Measurements from ENCODE around the gene IFITM2.
A peak's percentile ranks its signal among the peaks of the same experiment; 100 is the strongest.
"Not testable (repeated sequence)": the region's sequence is repeated elsewhere in the genome, so short reads cannot be mapped to it uniquely, and the experiment has no call there.

IFITM2 gene

DNA sequence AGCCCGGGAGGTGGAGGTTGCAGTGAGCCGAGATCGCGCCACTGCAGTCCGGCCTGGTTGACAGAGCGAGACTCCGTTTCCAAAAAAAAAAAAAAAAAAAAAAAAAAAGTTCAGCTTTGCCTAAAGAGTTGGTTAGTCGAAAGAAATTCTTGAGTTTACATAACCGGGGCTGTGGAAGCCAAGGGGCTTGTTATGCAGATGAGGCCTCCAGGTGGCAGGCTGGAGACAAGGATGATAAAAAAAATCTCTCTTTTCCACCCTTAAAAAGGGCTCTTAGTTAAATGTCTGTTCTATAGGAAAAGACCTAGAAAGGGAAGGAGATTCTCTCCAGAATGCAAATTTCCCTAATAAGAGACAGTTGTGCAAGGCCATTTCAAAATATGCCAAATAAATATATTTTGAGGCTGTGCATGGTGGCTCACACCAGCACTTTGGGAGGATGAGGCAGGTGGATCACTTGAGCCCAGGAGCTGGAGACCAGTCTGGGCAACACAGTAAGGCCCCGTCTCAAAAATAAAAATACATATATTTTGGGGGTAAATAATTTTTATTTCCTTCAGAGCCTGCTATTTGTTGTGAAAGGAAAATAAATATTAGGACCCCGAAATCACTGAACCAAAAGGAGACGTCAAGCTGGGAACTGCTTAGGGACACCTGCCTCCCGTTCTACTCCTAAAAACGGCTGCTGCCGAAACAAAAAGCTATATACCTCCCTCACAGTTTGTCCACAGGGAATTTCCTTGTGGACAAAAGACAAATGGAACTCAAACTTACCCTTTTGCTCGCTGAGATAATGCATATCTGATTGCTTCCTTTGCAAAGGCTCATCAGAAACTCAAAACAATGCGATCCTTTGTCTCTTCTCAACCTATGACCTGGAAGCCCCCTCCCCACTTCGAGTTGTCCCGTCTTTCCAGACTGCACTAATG is 2.4 kb upstream of the IFITM2 start:
- peaks cover 43% of the 10 kb centered on the region for H3K27me3 Mint-ChIP-seq
- intact Hi-C loops (cut with micrococcal nuclease), result loop anchor here (5.0 to 10.0 kb wide), 2 partner anchors 33 to 50 kb away; no protein-coding TSS in a partner anchor
- H3K4me3 Mint-ChIP-seq, result no peak overlapping the region
- H3K9me3 Mint-ChIP-seq, result no peaks in the 10 kb centered on the region
- H3K27ac Mint-ChIP-seq, result no peak overlapping the region
- peaks cover 39% of the 10 kb centered on the region for H3K4me1 Mint-ChIP-seq (ENCODE audit: low read depth)
- H3K36me3 Mint-ChIP-seq (ENCODE audit: low read depth), result peaks cover 9% of the 10 kb centered on the region

DNA sequence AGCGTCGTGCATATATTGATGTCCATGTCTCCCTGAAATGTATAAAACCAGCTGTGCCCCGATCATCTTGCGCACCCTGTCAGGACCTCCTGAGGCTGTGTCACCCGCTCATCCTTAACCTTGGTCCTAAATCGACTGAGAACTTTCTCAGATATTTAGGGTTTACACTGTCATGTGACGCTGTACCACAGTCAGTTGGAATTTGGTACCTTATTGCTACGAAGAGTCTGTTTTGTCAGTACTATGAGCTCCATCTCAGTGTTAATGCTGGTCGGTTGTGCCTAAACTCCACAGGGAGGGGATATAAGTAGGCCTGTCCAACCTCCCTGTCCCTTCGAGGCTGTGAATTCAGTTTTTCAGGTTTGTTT is 1.8 kb upstream of the IFITM2 start:
- Mint-ChIP-seq H3K9me3 (no peaks in the 10 kb centered on the region), H3K4me1 (ENCODE audit: low read depth) (peaks cover 35% of the 10 kb centered on the region), H3K4me3 (no peak overlapping the region), H3K36me3 (ENCODE audit: low read depth) (peaks cover 9% of the 10 kb centered on the region), H3K27me3 (peaks cover 36% of the 10 kb centered on the region), H3K27ac (no peak overlapping the region)
- intact Hi-C loops (cut with micrococcal nuclease), result loop anchor here (5.0 to 10.0 kb wide), 2 partner anchors 34 to 51 kb away; no protein-coding TSS in a partner anchor

DNA sequence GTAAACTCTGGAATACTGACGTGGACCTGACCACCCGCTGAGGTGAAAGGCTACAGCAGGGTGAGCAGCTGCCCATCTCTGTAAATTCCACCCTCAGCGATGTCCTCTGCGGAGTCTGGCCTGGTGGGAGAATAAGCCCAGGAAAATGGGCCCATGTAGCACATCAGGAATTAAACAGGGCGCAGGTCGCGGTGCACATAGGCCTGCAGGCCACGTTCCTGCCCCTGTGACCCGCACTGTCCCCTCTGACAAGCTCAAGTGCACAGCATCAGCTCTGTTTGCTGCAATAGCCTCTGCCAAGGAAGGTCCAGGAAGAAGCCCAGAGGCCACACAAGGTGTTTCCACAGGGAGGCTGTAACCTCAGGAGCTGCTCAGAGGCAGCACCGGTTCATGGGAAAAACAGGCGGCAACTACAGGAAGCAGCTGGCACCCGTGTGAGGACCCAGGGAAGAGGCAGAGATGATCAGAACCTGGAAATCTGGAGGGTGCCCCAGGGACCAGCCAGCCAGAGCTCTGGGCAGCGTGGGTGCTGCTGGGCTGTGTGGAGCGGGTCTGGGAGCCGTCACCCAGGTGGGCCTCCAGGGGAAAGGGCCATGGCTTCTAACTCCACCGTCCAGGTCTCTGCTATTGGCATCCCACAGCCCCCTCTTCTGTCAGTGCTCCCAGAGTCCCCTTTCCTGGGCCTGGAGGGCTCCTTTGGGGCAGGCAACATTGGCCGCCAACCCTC is 808 bp upstream of the IFITM2 start:
- intact Hi-C loops (cut with micrococcal nuclease), result loop anchor here (5.0 to 10.0 kb wide), 2 partner anchors 35 to 52 kb away; no protein-coding TSS in a partner anchor
- H3K36me3 Mint-ChIP-seq (ENCODE audit: low read depth), result peaks cover 9% of the 10 kb centered on the region
- peaks cover 38% of the 10 kb centered on the region for H3K4me1 Mint-ChIP-seq (ENCODE audit: low read depth)
- H3K27me3 Mint-ChIP-seq, result peaks cover 33% of the 10 kb centered on the region
- no peak overlapping the region for H3K4me3 Mint-ChIP-seq
- no peaks in the 10 kb centered on the region for H3K9me3 Mint-ChIP-seq
- no peak overlapping the region for H3K27ac Mint-ChIP-seq

DNA sequence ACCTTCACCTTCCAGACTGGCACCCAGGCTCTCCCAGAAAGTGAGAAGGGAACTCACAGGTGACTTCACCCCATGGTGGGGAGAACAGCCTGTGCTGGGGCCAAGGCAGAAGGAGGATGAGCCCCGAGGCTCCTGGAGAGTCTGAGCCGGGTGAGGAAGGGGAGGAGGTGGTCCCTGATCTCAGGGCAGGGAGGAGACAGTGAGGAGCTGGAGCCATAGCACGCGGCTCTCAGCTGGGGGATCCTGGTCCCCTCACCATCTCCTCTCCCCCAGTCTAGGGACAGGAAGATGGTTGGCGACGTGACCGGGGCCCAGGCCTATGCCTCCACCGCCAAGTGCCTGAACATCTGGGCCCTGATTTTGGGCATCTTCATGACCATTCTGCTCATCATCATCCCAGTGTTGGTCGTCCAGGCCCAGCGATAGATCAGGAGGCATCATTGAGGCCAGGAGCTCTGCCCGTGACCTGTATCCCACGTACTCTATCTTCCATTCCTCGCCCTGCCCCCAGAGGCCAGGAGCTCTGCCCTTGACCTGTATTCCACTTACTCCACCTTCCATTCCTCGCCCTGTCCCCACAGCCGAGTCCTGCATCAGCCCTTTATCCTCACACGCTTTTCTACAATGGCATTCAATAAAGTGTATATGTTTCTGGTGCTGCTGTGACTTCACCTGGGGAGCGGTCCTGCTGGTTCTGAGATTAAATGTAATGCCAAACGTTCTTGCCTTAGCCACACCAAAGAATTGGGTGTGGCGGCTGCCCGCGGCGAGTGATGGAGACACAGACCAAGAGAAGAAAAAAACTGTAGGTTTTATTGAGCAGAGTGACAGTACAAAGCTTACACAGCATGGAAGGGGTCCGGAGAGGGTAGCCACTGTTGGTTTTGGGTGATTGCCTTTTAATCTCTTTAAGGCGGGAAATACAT is 1.4 kb downstream of the IFITM2 start:
- Mint-ChIP-seq H3K4me3 (peak overlapping the region; percentile 88), H3K4me1 (ENCODE audit: low read depth) (peaks cover 41% of the 10 kb centered on the region), H3K27me3 (peaks cover 31% of the 10 kb centered on the region), H3K27ac (peak overlapping the region; percentile 84)
- H3K9me3 Mint-ChIP-seq; H3K36me3 Mint-ChIP-seq (ENCODE audit: low read depth): not testable (repeated sequence)
- intact Hi-C loops (cut with micrococcal nuclease), result loop anchor here (5.0 to 10.0 kb wide), 2 partner anchors 37 to 54 kb away; no protein-coding TSS in a partner anchor

DNA sequence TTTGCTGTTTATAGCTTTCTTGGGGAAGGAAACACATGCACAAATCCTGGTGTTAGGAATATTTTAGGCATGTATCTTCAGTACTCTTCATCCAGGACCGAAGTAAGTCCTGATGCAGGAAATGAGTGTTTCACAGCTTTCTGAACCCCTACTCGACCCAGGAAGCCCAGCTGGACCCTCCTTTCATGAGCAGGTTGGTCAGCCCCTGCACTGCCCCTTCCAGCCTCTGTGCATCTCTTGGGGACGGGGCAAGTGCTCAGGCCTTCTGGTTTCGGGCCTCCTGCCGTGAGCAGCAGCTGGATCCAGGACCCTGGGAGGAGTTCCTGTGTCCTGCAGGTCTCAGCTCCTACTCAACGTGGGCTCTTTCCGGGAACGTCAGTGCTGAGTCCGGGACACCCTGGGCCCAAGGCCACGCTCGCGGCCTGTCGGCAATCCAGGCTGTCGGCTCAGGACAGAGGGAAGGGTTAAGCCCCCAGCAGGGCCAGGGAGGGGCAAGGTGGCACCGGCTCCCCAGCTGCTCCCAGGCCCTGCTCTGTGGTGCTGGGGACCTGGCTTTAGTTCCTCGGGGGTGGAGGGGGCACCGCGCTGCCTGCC is 2.5 kb downstream of the IFITM2 start:
- not testable (repeated sequence) for H3K4me3 Mint-ChIP-seq; H3K27ac Mint-ChIP-seq; H3K9me3 Mint-ChIP-seq; H3K36me3 Mint-ChIP-seq (ENCODE audit: low read depth)
- Mint-ChIP-seq H3K27me3 (peaks cover 38% of the 10 kb centered on the region), H3K4me1 (ENCODE audit: low read depth) (peaks cover 47% of the 10 kb centered on the region)
- intact Hi-C loops (cut with micrococcal nuclease), result loop anchor here (5.0 to 10.0 kb wide), 3 partner anchors 38 to 55 kb away; no protein-coding TSS in a partner anchor

DNA sequence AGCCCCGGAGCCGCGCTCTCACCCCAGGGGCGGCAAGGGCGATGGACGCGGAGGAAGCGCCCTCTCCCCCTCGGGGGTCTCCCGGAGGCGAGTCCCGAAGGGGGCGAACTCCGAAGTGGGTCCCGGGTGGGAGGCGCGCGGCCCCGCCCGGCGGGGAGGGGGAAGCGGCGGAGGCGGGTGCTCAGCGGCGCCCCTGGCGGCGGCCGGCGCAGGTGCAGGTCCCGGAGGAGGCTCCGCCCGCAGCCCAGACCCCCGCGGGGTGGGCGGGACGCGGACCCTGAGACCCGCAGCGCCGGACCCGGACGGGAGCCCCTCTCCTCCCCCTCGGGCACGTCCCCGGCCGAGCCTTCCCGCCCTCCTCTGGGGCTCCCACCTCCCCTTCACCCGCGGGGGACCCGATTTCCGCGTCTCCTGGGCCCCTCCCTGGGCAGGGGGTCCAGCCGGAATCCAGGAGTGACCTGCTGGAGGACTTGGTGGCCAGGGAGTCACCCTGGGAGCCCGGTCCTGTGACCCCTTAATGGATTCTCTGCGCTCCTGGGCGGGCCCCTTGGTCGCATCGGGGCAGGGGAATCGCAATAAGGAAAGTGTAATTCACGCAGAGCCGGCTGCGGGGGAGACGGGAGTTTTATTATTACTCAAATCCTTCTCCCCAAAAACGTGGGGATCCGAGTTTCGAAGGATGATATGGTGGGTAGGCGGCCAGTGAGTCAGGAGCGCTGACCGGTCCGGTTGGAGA is 3.6 kb downstream of the IFITM2 start:
- H3K4me1 Mint-ChIP-seq (ENCODE audit: low read depth), result peaks cover 47% of the 10 kb centered on the region

DNA sequence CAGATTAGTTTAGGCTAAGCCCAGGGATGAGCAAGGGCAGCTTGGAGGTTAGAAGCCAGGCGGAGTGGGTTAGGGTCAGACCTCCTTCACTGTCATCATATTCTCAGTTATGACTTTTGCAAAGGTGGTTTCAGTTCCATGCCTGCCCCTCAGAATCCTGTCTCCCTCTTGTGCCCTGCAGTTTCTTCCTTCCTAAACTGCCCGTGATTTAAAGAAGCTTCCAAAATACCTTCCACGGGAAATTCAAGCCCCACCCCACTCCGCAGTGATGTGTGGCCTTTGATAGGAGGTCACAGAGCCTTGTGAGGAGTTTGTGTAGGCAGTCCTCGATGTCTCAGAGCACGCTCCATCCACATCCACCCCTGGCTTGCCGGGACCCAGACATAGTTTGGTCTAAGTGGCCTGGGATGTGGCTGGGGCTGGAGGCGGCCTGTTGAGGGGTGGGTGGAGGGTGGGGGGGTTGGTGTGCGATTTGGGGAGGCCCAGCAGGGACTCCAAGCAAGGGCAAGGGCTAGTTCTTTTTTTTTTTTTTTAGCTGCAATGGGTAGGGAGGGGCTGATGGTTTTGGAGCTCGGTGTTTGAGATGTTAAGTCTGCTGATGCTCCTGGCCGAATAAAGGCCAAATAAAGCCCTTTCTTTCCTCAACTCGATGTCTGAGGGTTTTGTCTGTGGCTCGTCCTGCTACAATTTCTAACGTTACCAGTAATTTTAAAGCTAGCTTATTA is 4.6 kb downstream of the IFITM2 start:
- H3K4me1 Mint-ChIP-seq (ENCODE audit: low read depth), result peaks cover 47% of the 10 kb centered on the region
- no peak overlapping the region for H3K27ac Mint-ChIP-seq
- peak overlapping the region; percentile 35 for H3K4me3 Mint-ChIP-seq
- intact Hi-C loops (cut with micrococcal nuclease), result loop anchor here (5.0 kb wide), 1 partner anchor 40 kb away; no protein-coding TSS in a partner anchor
- no peaks in the 10 kb centered on the region for H3K9me3 Mint-ChIP-seq
- peaks cover 9% of the 10 kb centered on the region for H3K36me3 Mint-ChIP-seq (ENCODE audit: low read depth)
- peaks cover 56% of the 10 kb centered on the region for H3K27me3 Mint-ChIP-seq

More for the DNA sequence above, 3.6 kb downstream of the IFITM2 start:
- intact Hi-C loops (cut with micrococcal nuclease), result loop anchor here (5.0 kb wide), 1 partner anchor 41 kb away; no protein-coding TSS in a partner anchor
- H3K36me3 Mint-ChIP-seq (ENCODE audit: low read depth); H3K4me3 Mint-ChIP-seq; H3K27ac Mint-ChIP-seq; H3K9me3 Mint-ChIP-seq: not testable (repeated sequence)
- H3K27me3 Mint-ChIP-seq, result peaks cover 45% of the 10 kb centered on the region

DNA sequence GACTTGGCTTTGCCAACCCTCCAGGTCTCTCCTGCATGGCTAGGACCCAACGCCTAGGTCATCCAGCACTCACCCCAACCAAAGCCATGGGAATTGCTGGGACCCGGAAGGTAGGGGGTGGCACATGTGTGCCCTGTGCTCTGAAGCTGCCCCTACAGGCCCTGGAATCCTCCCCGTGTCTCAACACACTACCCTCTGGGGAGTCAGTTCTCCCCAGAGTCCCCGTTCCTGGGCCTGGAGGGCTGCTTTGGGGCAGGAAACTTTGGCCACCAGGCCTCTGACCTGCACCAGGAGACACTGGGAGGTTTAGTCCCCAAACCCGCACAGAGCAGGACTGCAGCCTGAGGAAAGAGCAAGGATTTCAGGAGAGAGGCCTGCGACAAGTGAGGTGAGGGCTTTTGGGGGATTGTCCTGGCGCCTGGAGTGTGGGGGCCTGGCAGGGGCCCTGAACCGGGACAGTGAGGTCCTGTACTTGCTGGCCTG is 5.7 kb downstream of the IFITM2 start:
- Mint-ChIP-seq H3K27me3 (peaks cover 61% of the 10 kb centered on the region), H3K4me1 (ENCODE audit: low read depth) (peaks cover 42% of the 10 kb centered on the region), H3K9me3 (no peaks in the 10 kb centered on the region), H3K36me3 (ENCODE audit: low read depth) (peaks cover 3% of the 10 kb centered on the region), H3K27ac (no peak overlapping the region), H3K4me3 (no peak overlapping the region)
- intact Hi-C loops (cut with micrococcal nuclease), result loop anchor here (5.0 kb wide), 1 partner anchor 39 kb away; no protein-coding TSS in a partner anchor

DNA sequence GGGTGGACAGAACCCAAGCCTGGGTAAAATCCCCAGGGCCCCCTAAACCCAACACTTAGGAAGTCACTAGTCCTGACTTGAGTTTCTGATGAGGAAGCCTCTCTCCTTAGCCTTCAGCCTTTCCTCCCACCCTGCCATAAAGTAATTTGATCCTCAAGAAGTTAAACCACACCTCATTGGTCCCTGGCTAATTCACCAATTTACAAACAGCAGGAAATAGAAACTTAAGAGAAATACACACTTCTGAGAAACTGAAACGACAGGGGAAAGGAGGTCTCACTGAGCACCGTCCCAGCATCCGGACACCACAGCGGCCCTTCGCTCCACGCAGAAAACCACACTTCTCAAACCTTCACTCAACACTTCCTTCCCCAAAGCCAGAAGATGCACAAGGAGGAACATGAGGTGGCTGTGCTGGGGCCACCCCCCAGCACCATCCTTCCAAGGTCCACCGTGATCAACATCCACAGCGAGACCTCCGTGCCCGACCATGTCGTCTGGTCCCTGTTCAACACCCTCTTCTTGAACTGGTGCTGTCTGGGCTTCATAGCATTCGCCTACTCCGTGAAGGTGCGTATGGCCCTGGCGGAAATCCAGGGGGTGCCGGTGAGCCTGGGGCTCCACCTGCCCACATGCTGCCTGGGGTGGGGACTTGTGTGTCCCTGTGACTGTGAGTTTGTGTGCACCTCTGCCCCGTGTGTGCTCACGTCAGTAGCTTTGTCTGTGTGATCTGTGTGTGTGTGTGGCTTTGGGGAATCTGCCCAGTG is 6.4 kb downstream of the IFITM2 start, which contains the start of gene IFITM1:
Gene IFITM1 (plus strand): TSS at position 254 of the 767 bp plus-strand sequence. CDS start 131 bp downstream, at position 385.
- H3K27ac Mint-ChIP-seq, result no peak within 1 kb of the TSS
- H3K4me3 Mint-ChIP-seq, result no peak within 1 kb of the TSS
- peaks cover 35% of the 10 kb centered on the region for H3K4me1 Mint-ChIP-seq (ENCODE audit: low read depth)
- intact Hi-C loops (cut with micrococcal nuclease), result loop anchor here (5.0 kb wide), 1 partner anchor 38 kb away; no protein-coding TSS in a partner anchor
- peaks cover 58% of the 10 kb centered on the region for H3K27me3 Mint-ChIP-seq
- no peaks in the 10 kb centered on the region for H3K36me3 Mint-ChIP-seq (ENCODE audit: low read depth)
- H3K9me3 Mint-ChIP-seq, result no peaks in the 10 kb centered on the region

DNA sequence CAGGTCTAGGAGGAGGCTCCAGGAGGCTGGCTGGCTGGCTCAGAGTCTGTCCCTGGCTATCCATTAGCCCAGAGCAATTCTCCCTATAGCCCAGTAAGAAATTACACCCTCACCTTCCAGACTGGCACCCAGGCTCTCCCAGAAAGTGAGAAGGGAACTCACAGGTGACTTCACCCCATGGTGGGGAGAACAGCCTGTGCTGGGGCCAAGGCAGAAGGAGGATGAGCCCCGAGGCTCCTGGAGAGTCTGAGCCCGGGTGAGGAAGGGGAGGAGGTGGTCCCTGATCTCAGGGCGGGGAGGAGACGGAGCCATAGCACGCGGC is 6.9 kb downstream of the IFITM2 start:
- H3K4me3 Mint-ChIP-seq; H3K27ac Mint-ChIP-seq; H3K9me3 Mint-ChIP-seq; H3K36me3 Mint-ChIP-seq (ENCODE audit: low read depth): not testable (repeated sequence)
- H3K4me1 Mint-ChIP-seq (ENCODE audit: low read depth), result peaks cover 32% of the 10 kb centered on the region
- intact Hi-C loops (cut with micrococcal nuclease), result loop anchor here (5.0 kb wide), 1 partner anchor 38 kb away; no protein-coding TSS in a partner anchor
- H3K27me3 Mint-ChIP-seq, result peaks cover 57% of the 10 kb centered on the region

DNA sequence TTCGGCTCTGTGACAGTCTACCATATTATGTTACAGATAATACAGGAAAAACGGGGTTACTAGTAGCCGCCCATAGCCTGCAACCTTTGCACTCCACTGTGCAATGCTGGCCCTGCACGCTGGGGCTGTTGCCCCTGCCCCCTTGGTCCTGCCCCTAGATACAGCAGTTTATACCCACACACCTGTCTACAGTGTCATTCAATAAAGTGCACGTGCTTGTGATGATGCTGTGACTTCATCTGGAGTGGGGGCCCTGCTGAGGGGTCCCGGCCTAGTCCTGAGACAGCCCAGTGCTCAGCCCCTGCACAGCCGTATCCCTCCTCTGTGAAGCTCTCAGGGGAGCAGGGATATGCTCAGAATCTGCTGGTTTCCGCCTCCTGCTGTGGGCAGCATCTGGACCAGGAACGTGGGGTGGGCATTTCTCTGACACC is 7.5 kb downstream of the IFITM2 start:
- H3K4me1 Mint-ChIP-seq (ENCODE audit: low read depth), result peaks cover 34% of the 10 kb centered on the region
- H3K4me3 Mint-ChIP-seq, result no peak overlapping the region
- H3K27me3 Mint-ChIP-seq, result peaks cover 62% of the 10 kb centered on the region
- intact Hi-C loops (cut with micrococcal nuclease), result no loop called here
- H3K36me3 Mint-ChIP-seq (ENCODE audit: low read depth), result peaks cover 1% of the 10 kb centered on the region
- no peak overlapping the region for H3K27ac Mint-ChIP-seq
- H3K9me3 Mint-ChIP-seq, result no peaks in the 10 kb centered on the region
